G401 (cell line): ENCODE results near the gene PLPP3. TPM values are rescaled to one million over a fixed set of nuclear protein-coding genes. Genes with fewer than 3 reads are reported as not detected.

Experiments used
- DNase-seq: peaks from one replicate; pipeline ENCODE4 v3.0.0-alpha.2; 2015; ENCODE audit warnings: low spot score
- in situ Hi-C: cut with HindIII; loops from 2 replicates; pipeline ENCODE4 v1.10.0; 2016; ENCODE audit warnings: low sequenced_read_pairs, mixed read lengths
- total RNA-seq: library from RNA; depleted of rRNA; stranded (reverse); fragments of >200 nt; shearing (Covaris generic); gene quantifications from 2 replicates; pipeline ENCODE4 v1.2.3, GENCODE V29; 2014; rRNA removed

Gene PLPP3
- total RNA-seq, 1 experiment from 2014 or later: not detected

DNA sequence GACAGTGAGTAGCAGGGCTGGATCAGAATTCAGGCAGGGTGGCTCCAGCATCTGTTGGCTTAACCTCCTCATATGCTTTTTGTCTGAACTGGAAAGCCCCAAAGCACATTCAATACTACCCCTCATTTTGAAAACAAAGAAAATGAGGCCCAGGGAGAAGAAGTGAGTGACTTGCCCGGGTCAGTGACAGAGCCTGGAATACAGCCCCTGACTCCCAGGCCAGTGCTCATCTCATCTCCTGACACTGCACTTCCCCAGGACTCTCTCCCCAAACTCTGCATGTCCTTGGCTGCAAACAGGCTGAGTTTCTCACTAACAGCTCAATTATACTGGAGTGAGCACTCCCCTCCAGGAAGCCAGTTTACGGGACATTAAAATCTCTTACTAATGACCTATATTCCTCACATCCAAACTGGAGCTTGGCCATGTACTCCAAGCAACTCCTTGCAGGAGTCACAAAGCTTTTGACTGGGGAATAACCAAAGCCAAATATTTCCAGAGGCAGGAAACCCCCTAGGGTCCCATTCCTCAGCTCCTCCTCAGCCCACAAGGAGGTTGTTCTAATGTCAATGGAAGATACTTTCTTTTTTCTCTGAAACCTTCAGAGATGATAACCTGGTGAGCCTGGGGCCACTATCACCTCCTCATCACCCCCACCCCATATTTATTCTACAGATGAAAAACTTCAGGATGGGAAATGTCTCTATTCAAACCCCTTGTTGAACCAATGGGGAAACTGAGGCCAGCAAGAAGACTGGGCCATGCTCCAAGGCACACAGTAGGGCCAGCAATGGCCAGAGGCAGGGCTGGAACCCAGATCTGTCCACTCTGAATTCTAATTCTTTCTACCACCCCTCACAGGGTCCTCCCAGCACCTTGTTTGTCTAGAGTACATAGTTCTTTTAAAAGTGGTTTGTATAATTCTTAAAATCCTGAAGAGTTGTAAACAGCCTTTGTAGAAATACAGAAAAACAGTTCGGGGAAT lies 127.0 kb downstream of the PLPP3 start:
- peak; percentile 21 for DNase-seq
- in situ Hi-C loops: no loop called here

DNA sequence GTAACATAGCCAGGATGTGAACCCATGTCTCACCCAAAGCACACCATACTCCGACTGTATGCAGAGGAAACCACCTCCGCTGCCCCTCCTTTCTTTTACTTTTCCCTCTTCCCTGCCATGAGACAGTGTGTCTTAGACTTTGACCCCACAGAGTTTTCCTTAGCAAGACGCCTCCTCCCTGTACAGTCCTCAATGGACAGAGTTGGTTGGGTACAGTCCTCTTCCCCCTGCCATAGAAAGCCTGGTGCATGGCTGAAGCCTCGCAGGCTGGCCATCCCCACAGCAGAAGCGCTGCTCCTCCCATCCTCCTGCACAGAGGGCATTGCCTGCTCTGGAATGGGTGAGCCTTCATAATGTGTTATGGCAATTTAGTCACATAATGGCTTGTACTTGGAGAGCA lies 127.9 kb downstream of the PLPP3 start:
- DNase-seq: no peak
- in situ Hi-C loops: no loop called here

DNA sequence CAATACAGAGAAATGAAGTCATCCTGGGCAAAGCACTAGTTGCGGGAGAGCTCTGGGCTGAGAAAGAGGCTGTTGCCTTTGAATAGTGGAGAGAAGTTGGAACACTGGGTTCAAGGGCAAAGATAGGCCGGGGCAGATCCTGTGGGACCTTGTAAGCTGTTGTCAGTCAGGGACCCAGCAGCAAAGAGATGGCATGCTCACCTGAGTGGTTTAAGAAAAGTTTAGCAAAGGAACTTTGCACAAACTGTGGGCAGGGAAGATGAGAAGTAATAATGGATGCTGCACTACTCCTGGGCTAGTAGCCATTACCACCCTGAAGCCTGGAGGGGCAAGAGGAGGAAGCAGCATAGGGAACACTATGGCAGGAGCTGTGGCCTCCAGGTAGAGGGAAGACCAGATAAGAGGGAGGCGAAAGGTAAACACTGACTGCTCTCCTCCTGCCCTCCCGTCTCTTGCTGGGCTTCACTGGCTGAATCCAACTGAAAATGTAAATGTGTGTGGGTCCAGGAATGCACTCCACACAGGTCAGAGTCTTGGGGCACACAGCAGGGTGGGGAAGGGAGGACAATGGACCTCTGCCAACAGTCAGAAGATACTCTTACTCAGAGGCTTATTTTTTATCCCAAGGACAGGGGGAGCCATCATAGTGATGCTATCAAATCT lies 129.2 kb downstream of the PLPP3 start:
- no peak for DNase-seq
- in situ Hi-C loops: no loop called here

DNA sequence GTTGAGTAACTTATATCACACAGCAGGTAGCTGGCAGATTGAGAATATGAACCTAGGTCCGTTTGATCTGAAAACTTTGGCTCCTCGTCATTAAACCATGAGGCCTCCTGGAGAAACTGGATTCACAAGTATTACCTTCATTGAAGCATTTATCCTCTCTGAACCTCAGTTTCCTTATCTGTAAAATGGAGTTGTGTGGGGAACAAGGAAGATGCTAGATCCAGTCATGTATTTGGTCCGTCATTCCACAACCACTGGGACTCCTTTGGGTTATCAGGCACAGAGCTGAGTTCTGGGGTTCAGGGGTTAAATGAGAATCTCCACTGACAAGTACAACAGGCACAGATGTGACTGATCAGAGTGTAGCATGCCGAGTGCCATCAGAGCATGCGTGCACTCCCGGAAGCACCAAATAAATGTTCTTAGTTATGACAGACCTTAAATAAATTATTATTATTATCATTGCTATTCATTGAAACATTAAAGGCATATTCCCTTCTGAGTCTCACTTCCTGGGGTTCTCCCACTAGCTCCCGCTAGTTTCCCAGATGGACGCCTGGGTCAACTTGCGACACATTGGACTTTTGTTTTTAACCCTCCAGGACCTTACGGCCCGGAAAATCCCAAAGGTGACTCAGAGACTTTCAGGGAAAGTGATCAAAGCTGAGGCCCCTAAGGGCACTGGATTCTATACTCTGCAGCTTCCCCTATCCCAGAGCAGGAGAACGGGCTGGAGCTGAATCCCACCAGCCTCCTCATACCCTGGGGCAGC lies 130.6 kb downstream of the PLPP3 start:
- in situ Hi-C loops: no loop called here
- no peak for DNase-seq

DNA sequence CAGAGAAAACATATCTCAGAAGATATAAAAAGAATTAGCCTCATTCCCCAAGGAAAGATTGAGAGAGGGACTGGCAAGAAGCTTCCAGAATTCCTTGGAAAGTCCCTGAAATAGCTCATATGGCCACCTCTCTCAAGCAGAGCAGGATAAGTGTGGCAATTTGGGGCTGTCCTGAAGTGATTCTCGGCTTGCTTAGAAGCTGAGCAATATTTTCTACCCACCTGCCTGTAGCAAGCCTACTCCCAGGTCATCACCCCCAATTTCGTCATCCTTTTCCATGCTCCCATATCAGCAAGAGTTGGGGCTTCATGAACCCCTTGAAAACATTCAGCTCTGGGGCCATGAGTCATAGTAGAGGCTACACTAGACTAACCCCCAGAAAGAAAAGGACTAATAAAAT lies 131.5 kb downstream of the PLPP3 start:
- in situ Hi-C loops: no loop called here
- no peak for DNase-seq

DNA sequence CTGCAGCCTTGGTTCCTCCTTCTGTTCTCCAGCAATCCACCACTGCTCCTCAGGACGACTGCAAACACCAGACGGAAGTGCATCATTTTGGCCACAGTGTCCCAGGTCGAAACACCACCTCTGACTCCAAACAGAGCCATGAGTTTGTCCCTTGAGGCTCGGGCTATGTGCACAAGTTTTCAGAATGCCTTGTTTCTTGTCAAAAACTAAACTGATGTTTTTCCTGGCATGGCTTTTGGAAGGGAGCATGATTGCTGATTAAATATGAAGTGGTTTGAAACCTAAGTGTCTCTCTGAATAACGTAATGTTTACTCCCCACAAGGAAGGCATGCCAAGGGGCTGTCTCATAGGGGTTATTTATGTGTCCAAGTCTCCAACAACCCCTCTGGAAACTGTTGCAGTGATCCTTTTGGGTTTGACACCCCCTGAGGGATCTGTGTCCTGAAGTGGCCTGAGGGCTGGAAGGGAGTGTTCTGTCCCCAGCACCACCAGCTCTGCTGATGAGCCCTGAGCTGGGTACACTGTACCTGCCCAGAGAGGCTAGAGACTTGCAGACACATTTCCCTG lies 132.7 kb downstream of the PLPP3 start:
- no peak for DNase-seq
- in situ Hi-C loops: no loop called here

DNA sequence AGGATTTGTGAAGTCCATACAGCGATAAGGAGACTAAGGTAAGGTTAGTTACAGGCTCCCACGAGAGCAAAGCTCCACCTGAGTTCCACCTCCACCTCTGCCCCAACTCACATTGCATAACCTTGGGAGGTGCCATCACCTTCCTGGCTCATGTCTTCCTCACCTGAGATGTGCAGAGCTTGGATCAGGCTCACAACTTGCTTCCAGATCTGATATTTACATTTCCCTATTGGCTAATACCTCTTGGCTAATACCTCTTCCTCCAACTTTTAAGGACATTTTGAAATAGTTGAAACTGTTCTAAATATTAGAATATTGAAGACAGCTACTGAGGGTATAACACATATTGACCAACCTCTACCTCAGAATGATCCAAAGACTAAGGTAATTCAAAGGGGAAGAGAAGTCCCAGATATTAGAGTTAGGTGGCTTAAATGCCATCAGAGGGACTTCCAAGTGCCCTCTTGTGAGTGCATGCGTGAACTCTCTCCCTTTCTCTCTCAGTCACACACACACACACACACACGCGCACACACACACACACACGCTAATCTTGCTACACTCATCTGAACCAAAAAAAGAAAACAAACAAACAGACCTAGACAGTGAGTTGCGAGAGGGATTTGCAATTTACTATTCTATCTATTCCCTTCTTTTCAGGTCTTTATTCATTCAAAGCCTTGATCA lies 134.3 kb downstream of the PLPP3 start:
- DNase-seq: no peak
- in situ Hi-C loops: no loop called here

Other genes starting within 250 kb of the PLPP3 start
- gene PRKAA2, start 65.8 kb upstream of the PLPP3 start, total RNA-seq: not detected in 2 replicates
- not detected in 2 replicates for gene FYB2, start 239.8 kb upstream of the PLPP3 start, total RNA-seq